Parathyroid adenoma (tissue), 2 donors: Measurements from ENCODE around the gene KCND3.

Experiments used
- H2AFZ ChIP-seq: fragments of 300-600 bp; sonication (generic); one replicate; pipeline ENCODE4 v1.7.0; 2017; ENCODE audit warnings: antibody characterized with exemption, mild to moderate bottlenecking
- H3K27ac ChIP-seq: fragments of 300-600 bp; sonication (generic); one replicate; pipeline ENCODE4 v1.7.0; 2017
- H3K27me3 ChIP-seq: fragments of 300-600 bp; sonication (generic); one replicate; pipeline ENCODE4 v1.7.0; 2017; ENCODE audit warnings: low read length; ENCODE audit not compliant: control insufficient read depth, insufficient read depth
- H3K36me3 ChIP-seq: fragments of 300-600 bp; sonication (generic); one replicate; pipeline ENCODE4 v1.7.0; 2017; ENCODE audit warnings: low read length; ENCODE audit not compliant: control insufficient read depth, insufficient read depth
- H3K4me1 ChIP-seq: fragments of 300-600 bp; sonication (generic); one replicate; pipeline ENCODE4 v1.7.0; 2017; ENCODE audit warnings: control low read depth
- H3K4me2 ChIP-seq: fragments of 300-600 bp; sonication (generic); one replicate; pipeline ENCODE4 v1.7.0; 2017; ENCODE audit warnings: low read length
- H3K4me3 ChIP-seq: fragments of 300-600 bp; sonication (generic); one replicate; pipeline ENCODE4 v1.7.0; 2017; ENCODE audit warnings: low read depth, low read length
- H3K79me2 ChIP-seq: fragments of 300-600 bp; sonication (generic); one replicate; pipeline ENCODE4 v1.7.0; 2017; ENCODE audit warnings: control low read depth
- H3K9ac ChIP-seq: fragments of 300-600 bp; sonication (generic); one replicate; pipeline ENCODE4 v1.7.0; 2017; ENCODE audit warnings: mild to moderate bottlenecking
- H3K9me3 ChIP-seq: fragments of 300-600 bp; sonication (generic); one replicate; pipeline ENCODE4 v1.7.0; 2017; ENCODE audit warnings: low read length; ENCODE audit not compliant: control insufficient read depth
- CTCF ChIP-seq: fragments of 300-600 bp; sonication (generic); IDR thresholded peaks from one replicate; pipeline ENCODE4 v1.7.0; 2017; ENCODE audit warnings: antibody characterized with exemption, mild to moderate bottlenecking
- donor health status: primary hyperparathyroidism.

Gene KCND3

GRCh38 chr1:111754984-111755330, 234.5 kb downstream of the KCND3 start:
- TF ChIP-seq CTCF: no peak
- peak overlapping the region; percentile 37 for H3K9ac ChIP-seq
- peak overlapping the region; percentile 86 for H3K27ac ChIP-seq
- peak overlapping the region; percentile 91 for H2AFZ ChIP-seq
- no peaks in the 10 kb centered on the region for H3K9me3 ChIP-seq
- H3K27me3 ChIP-seq: no peaks in the 10 kb centered on the region
- peak overlapping the region; percentile 88 for H3K4me2 ChIP-seq
- H3K4me3 ChIP-seq: peak overlapping the region; percentile 86
- no peaks in the 10 kb centered on the region for H3K36me3 ChIP-seq
- no peaks in the 10 kb centered on the region for H3K4me1 ChIP-seq
- no peaks in the 10 kb centered on the region for H3K79me2 ChIP-seq

- no peaks in the 10 kb centered on the region for H3K27me3 ChIP-seq
- no peak overlapping the region for H2AFZ ChIP-seq
- H3K4me3 ChIP-seq: no peak overlapping the region
- H3K4me2 ChIP-seq: no peak overlapping the region
- no peaks in the 10 kb centered on the region for H3K9me3 ChIP-seq
- no peak overlapping the region for H3K27ac ChIP-seq
- H3K9ac ChIP-seq: no peak overlapping the region
- TF ChIP-seq CTCF: no peak
- no peaks in the 10 kb centered on the region for H3K4me1 ChIP-seq
- no peaks in the 10 kb centered on the region for H3K36me3 ChIP-seq
- no peaks in the 10 kb centered on the region for H3K79me2 ChIP-seq
Measured at GRCh38 chr1:111751906-111752575, 237.4 kb downstream of the KCND3 start.

- Histone ChIP-seq H3K4me1 (no peaks in the 10 kb centered on the region), H3K9me3 (no peaks in the 10 kb centered on the region), H3K27ac (no peak overlapping the region), H2AFZ (no peak overlapping the region), H3K27me3 (no peaks in the 10 kb centered on the region), H3K9ac (no peak overlapping the region), H3K79me2 (no peaks in the 10 kb centered on the region), H3K4me3 (no peak overlapping the region), H3K4me2 (no peak overlapping the region), H3K36me3 (no peaks in the 10 kb centered on the region)
- no peak for TF ChIP-seq CTCF
Measured at GRCh38 chr1:111750856-111751255, 238.6 kb downstream of the KCND3 start.

- H3K9me3 ChIP-seq: no peaks in the 10 kb centered on the region
- H3K4me2 ChIP-seq: no peak overlapping the region
- H3K27me3 ChIP-seq: no peaks in the 10 kb centered on the region
- no peak overlapping the region for H3K27ac ChIP-seq
- no peaks in the 10 kb centered on the region for H3K4me1 ChIP-seq
- H3K36me3 ChIP-seq: no peaks in the 10 kb centered on the region
- no peaks in the 10 kb centered on the region for H3K79me2 ChIP-seq
- H2AFZ ChIP-seq: no peak overlapping the region
- no peak for TF ChIP-seq CTCF
- no peak overlapping the region for H3K9ac ChIP-seq
- H3K4me3 ChIP-seq: no peak overlapping the region
Measured at GRCh38 chr1:111749628-111750027, 239.8 kb downstream of the KCND3 start.

- no peaks in the 10 kb centered on the region for H3K27me3 ChIP-seq
- H3K4me2 ChIP-seq: no peak overlapping the region
- H3K4me3 ChIP-seq: no peak overlapping the region
- H3K9me3 ChIP-seq: no peaks in the 10 kb centered on the region
- H3K4me1 ChIP-seq: no peaks in the 10 kb centered on the region
- no peaks in the 10 kb centered on the region for H3K36me3 ChIP-seq
- H2AFZ ChIP-seq: no peak overlapping the region
- no peaks in the 10 kb centered on the region for H3K79me2 ChIP-seq
- H3K9ac ChIP-seq: no peak overlapping the region
- TF ChIP-seq CTCF: no peak
- no peak overlapping the region for H3K27ac ChIP-seq
Measured at GRCh38 chr1:111747947-111748346, 241.5 kb downstream of the KCND3 start.
